Measurements from ENCODE around the gene BAD.

BAD gene

GRCh38 chr11:64227405-64227956, 57.0 kb downstream of the BAD start:
- no peak for TF ChIP-seq FOXP2 (optimal IDR thresholded peaks at IDR 0.05; ENCODE audit: borderline replicate concordance, extremely low read depth, extremely low read length, insufficient read depth)
- no peak for TF ChIP-seq SIN3A (IDR thresholded peaks at IDR 0.05; ENCODE audit: borderline replicate concordance, insufficient read depth, low read length)
- TF ChIP-seq POLR2AphosphoS5 (IDR thresholded peaks at IDR 0.05; ENCODE audit: low read depth, low read length) = no peak
- no peak for TF ChIP-seq TAF1 (IDR thresholded peaks at IDR 0.05; ENCODE audit: borderline replicate concordance, insufficient read depth, low read length)
- TF ChIP-seq REST (IDR thresholded peaks at IDR 0.05; ENCODE audit: insufficient read depth in 1 of 2, low read depth in 2 of 2, low read length in 2 of 2) = no peak

- TF ChIP-seq POLR2AphosphoS5 (IDR thresholded peaks at IDR 0.05; ENCODE audit: low read depth, low read length) = no peak
- TF ChIP-seq SIN3A (IDR thresholded peaks at IDR 0.05; ENCODE audit: borderline replicate concordance, insufficient read depth, low read length) = no peak
- no peak for TF ChIP-seq REST (IDR thresholded peaks at IDR 0.05; ENCODE audit: insufficient read depth in 1 of 2, low read depth in 2 of 2, low read length in 2 of 2)
- no peak for TF ChIP-seq FOXP2 (optimal IDR thresholded peaks at IDR 0.05; ENCODE audit: borderline replicate concordance, extremely low read depth, extremely low read length, insufficient read depth)
- TF ChIP-seq TAF1 (IDR thresholded peaks at IDR 0.05; ENCODE audit: borderline replicate concordance, insufficient read depth, low read length) = no peak
Measured at GRCh38 chr11:64226507-64227051, 57.9 kb downstream of the BAD start.

- no peak; a peak in 1 of 4 replicates for TF ChIP-seq REST (IDR thresholded peaks at IDR 0.05; ENCODE audit: insufficient read depth in 1 of 2, low read depth in 2 of 2, low read length in 2 of 2)
- peak; percentile 71; the same call in 1 of the 2 replicates for TF ChIP-seq TAF1 (IDR thresholded peaks at IDR 0.05; ENCODE audit: borderline replicate concordance, insufficient read depth, low read length)
- peak; percentile 77; the same call in 1 of the 2 replicates for TF ChIP-seq POLR2AphosphoS5 (IDR thresholded peaks at IDR 0.05; ENCODE audit: low read depth, low read length)
- no peak for TF ChIP-seq FOXP2 (optimal IDR thresholded peaks at IDR 0.05; ENCODE audit: borderline replicate concordance, extremely low read depth, extremely low read length, insufficient read depth)
- TF ChIP-seq SIN3A (IDR thresholded peaks at IDR 0.05; ENCODE audit: borderline replicate concordance, insufficient read depth, low read length) = 0 out of 2 replicates have a peak, but pooled peaks have one; percentile 12
Measured at GRCh38 chr11:64225608-64226506, 58.6 kb downstream of the BAD start, which contains the start of the genes NUDT22 and TRPT1. NUDT22 (plus strand) TSS chr11:64226274; CDS start chr11:64226653, 379 bp downstream. TRPT1 (minus strand) TSS chr11:64226186; CDS start chr11:64225860, 326 bp downstream.

- TF ChIP-seq FOXP2 (optimal IDR thresholded peaks at IDR 0.05; ENCODE audit: borderline replicate concordance, extremely low read depth, extremely low read length, insufficient read depth) = no peak
- no peak for TF ChIP-seq REST (IDR thresholded peaks at IDR 0.05; ENCODE audit: insufficient read depth in 1 of 2, low read depth in 2 of 2, low read length in 2 of 2)
- TF ChIP-seq POLR2AphosphoS5 (IDR thresholded peaks at IDR 0.05; ENCODE audit: low read depth, low read length) = no peak
- no peak for TF ChIP-seq TAF1 (IDR thresholded peaks at IDR 0.05; ENCODE audit: borderline replicate concordance, insufficient read depth, low read length)
- TF ChIP-seq SIN3A (IDR thresholded peaks at IDR 0.05; ENCODE audit: borderline replicate concordance, insufficient read depth, low read length) = no peak
Measured at GRCh38 chr11:64224891-64225607, 59.4 kb downstream of the BAD start.

All from PFSK-1 (cell line).